PC-9 (cell line): ENCODE data around the gene ANKRD39. TPM values are rescaled to one million over a fixed set of nuclear protein-coding genes. Genes with fewer than 3 reads are reported as not detected.

ENCODE experiments used
- BruUV-seq: library from RNA; stranded (reverse); fragments of 400-500 nt; replicated peaks from 2 replicates; lab custom pipeline; 2021; lab: Mats Ljungman, UMichigan
- CTCF ChIA-PET: fragments of 300-600 bp; sonication (Branson Sonifier 250); formaldehyde crosslinking; loops from one replicate; lab custom pipeline; 2022; ENCODE audit warnings: antibody characterized with exemption; lab: Charles Lee
- POLR2A ChIA-PET: fragments of 300-600 bp; sonication (Branson Sonifier 250); formaldehyde crosslinking; loops from one replicate; lab custom pipeline; 2022; ENCODE audit warnings: antibody characterized with exemption; ENCODE audit not compliant: unreplicated experiment; lab: Charles Lee
- DNase-seq, 2 experiments: peaks; one replicate each; pipeline versions ENCODE4 v3.0.0 to v3.0.0-alpha.2; 2015 to 2022; ENCODE audit warnings: mixed read lengths in 1 of 2
- H2AFZ ChIP-seq: fragments of 200-600 bp; sonication (generic); 2 replicates; pipeline ENCODE4 v1.8.1; 2017; ENCODE audit warnings: antibody characterized with exemption
- H3F3A ChIP-seq: fragments of 200-600 bp; sonication (generic); 2 replicates; pipeline ENCODE4 v1.8.1; 2017; ENCODE audit warnings: antibody characterized with exemption, mild to moderate bottlenecking, low read depth; ENCODE audit not compliant: insufficient read depth
- H3K27ac ChIP-seq: fragments of 200-600 bp; sonication (generic); 2 replicates; pipeline ENCODE4 v1.6.1; 2016; ENCODE audit warnings: mixed run types
- H3K27me3 ChIP-seq: fragments of 200-600 bp; sonication (generic); 2 replicates; pipeline ENCODE4 v1.6.1; 2016; ENCODE audit warnings: low read depth, mixed run types; ENCODE audit not compliant: insufficient read depth
- H3K36me3 ChIP-seq: fragments of 200-600 bp; sonication (generic); 2 replicates; pipeline ENCODE4 v1.6.1; 2016; ENCODE audit warnings: low read depth, mixed run types
- H3K4me1 ChIP-seq: fragments of 200-600 bp; sonication (generic); replicated peaks from 2 replicates; pipeline ENCODE4 v1.6.1; 2016; ENCODE audit warnings: mixed run types; ENCODE audit not compliant: insufficient read depth
- H3K4me2 ChIP-seq: fragments of 200-600 bp; sonication (generic); 2 replicates; pipeline ENCODE4 v1.6.1; 2017; ENCODE audit warnings: mixed run types
- H3K4me3 ChIP-seq: fragments of 200-600 bp; sonication (generic); 2 replicates; pipeline ENCODE4 v1.6.1; 2016; ENCODE audit warnings: mixed run types
- H3K79me2 ChIP-seq: fragments of 200-600 bp; sonication (generic); 2 replicates; pipeline ENCODE4 v1.6.1; 2017; ENCODE audit warnings: low read depth, mixed run types
- H3K9me2 ChIP-seq: fragments of 200-600 bp; sonication (generic); 2 replicates; pipeline ENCODE4 v1.8.1; 2017; ENCODE audit warnings: mild to moderate bottlenecking; ENCODE audit not compliant: insufficient read depth
- H3K9me3 ChIP-seq: fragments of 200-600 bp; sonication (generic); 2 replicates; pipeline ENCODE4 v1.8.1; 2016; ENCODE audit warnings: low read depth; ENCODE audit not compliant: insufficient read depth
- H4K20me1 ChIP-seq: fragments of 200-600 bp; sonication (generic); 2 replicates; pipeline ENCODE4 v1.8.1; 2017; ENCODE audit not compliant: insufficient read depth
- EZH2 ChIP-seq: fragments of 200-600 bp; sonication (generic); IDR thresholded peaks from 2 replicates; pipeline ENCODE4 v1.8.0; 2017; ENCODE audit warnings: antibody characterized with exemption, low read depth
- intact Hi-C: fragments of 100-400 bp; cut with micrococcal nuclease; formaldehyde crosslinking; loops from one replicate; pipeline ENCODE4 v1.10.0; 2022; ENCODE audit not compliant: unreplicated experiment
- total RNA-seq: library from RNA; stranded (reverse); gene quantifications from 2 replicates; pipeline ENCODE4 v1.2.3, GENCODE V29; 2021
- TF ChIP-seq, protein P1 (sequence below): fragments of 200-600 bp; sonication (generic); conservative IDR thresholded peaks from 2 replicates; pipeline ENCODE4 v1.6.1; 2017; ENCODE audit warnings: mixed run types, antibody characterized with exemption, mild to moderate bottlenecking, moderate library complexity

The ANKRD39 gene
- total RNA-seq, 1 experiment from 2014 or later, result 19.0 TPM

DNA sequence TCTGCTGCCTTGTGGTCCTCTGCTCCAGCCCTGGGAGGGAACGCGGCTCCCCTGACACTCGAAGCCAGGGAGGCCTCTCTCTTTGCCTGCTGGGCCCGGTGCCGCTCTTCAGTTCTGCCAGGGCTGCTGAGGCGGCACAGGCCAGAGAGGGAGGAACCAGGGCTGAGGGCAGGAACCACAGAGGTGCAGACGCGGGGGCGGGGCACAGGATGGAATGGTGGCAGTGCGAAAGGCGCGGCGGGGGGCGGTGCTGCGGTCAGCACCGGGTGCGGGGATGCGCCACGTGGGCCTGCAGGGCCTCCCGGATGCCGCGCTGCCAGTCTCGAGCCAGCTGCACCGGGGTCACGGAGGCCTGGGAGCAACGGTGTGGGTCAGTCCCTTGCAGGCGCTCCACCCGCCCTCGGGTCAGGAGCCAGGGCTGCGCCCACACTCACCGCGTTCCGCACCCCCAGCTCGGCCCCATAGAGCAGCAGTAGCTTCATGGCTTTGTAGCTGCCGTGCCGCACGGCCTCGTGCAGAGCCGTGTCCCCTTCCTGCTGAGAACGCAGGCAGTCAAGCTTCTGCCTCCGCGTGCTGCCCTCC is 18.4 kb downstream of the ANKRD39 start:
- peaks cover 7% of the 10 kb centered on the region; the same call in 1 of the 2 replicates for H3K36me3 ChIP-seq
- no peaks in the 10 kb centered on the region for H3K9me2 ChIP-seq
- no peak overlapping the region for H3K4me2 ChIP-seq
- TF ChIP-seq, protein P1, sequence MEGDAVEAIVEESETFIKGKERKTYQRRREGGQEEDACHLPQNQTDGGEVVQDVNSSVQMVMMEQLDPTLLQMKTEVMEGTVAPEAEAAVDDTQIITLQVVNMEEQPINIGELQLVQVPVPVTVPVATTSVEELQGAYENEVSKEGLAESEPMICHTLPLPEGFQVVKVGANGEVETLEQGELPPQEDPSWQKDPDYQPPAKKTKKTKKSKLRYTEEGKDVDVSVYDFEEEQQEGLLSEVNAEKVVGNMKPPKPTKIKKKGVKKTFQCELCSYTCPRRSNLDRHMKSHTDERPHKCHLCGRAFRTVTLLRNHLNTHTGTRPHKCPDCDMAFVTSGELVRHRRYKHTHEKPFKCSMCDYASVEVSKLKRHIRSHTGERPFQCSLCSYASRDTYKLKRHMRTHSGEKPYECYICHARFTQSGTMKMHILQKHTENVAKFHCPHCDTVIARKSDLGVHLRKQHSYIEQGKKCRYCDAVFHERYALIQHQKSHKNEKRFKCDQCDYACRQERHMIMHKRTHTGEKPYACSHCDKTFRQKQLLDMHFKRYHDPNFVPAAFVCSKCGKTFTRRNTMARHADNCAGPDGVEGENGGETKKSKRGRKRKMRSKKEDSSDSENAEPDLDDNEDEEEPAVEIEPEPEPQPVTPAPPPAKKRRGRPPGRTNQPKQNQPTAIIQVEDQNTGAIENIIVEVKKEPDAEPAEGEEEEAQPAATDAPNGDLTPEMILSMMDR, result no peak
- TF ChIP-seq EZH2, result no peak
- H3K79me2 ChIP-seq, result no peaks in the 10 kb centered on the region
- no peak for DNase-seq
- intact Hi-C loops, result no loop called here
- H3F3A ChIP-seq, result no peaks in the 10 kb centered on the region
- BruUV-seq, result no TSS peak
- H3K27me3 ChIP-seq, result no peaks in the 10 kb centered on the region
- H3K27ac ChIP-seq, result no peak overlapping the region
- H3K9me3 ChIP-seq, result no peaks in the 10 kb centered on the region
- no peak overlapping the region for H2AFZ ChIP-seq
- no peaks in the 10 kb centered on the region for H4K20me1 ChIP-seq
- POLR2A ChIA-PET, result no interaction called here
- H3K4me3 ChIP-seq, result no peak overlapping the region
- CTCF ChIA-PET, result no interaction called here
- H3K4me1 ChIP-seq, result no peaks in the 10 kb centered on the region

DNA sequence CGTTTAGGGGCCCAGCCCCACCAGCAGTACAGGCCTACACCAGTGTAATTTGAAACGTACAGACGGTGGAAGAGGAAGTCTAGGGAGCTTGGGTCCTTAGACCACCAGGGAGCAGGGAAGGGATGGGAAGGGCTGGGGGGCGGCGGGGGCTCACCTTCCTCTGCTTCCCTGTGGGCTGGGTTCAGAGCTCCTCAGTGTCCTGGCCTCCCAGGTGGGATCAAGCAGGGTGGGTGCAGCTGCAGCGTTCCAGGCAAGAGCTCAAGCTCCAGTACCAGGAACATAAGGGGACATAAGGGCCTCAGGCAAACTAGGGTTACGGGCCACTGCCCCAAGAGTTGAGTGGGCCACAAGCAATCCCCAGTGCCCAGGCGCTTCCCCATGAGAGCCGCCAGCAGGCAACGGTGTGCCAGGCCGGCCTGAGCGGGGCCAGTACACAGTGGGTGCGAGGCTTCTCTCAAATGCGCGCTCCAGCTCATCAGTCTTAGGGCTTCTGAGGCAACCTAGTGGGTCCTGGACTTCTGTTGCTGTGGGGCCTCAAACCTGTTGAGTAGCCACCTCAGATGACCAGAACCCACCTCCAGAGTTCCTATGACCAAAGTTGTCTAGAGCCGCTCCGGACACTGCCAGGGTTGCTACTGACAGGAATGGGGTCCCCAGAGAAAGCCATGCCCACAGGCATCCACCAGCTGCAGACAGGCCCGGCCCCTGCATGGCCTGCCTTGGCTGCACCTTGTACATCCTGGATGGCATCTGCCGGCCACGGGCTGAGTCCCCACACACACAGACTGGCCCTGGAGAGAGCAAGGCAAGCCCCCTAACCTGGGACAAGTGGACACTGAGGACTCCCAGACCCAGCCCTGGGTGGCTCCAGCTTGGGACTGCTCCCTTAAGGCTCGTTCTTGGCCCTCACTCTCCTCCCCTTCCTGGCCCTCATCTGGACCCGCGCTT is 19.2 kb downstream of the ANKRD39 start:
- BruUV-seq, result no TSS peak

DNA sequence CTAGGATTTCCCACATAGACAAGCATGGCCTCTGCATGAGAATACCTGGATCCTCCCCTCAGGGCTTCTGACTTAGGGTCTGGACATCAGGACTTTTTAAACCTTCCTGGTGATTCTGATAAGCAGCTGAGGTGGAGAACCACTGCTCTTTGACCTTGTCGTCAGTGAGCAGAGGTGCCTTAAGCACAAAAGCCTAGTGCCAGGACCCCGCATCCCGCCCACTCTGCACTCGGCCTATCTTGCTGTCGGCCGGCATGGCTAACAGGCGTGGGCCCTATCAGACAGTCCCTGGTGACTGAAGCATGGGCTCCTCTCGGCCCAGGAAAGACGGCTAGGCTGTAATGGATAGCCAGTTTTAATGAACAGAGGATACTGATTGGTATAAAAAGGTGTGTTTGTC is 20.2 kb downstream of the ANKRD39 start:
- no peak overlapping the region for H3K4me2 ChIP-seq
- no TSS peak for BruUV-seq
- no peak overlapping the region for H2AFZ ChIP-seq
- H3K9me3 ChIP-seq, result no peaks in the 10 kb centered on the region
- DNase-seq, result no peak
- H3K4me3 ChIP-seq, result no peak overlapping the region
- H3K79me2 ChIP-seq, result no peaks in the 10 kb centered on the region
- no peaks in the 10 kb centered on the region for H4K20me1 ChIP-seq
- H3K27ac ChIP-seq, result no peak overlapping the region
- no peaks in the 10 kb centered on the region for H3K27me3 ChIP-seq
- peaks cover 14% of the 10 kb centered on the region for H3F3A ChIP-seq
- POLR2A ChIA-PET, result no interaction called here
- intact Hi-C loops, result no loop called here
- CTCF ChIA-PET, result no interaction called here
- peaks cover 15% of the 10 kb centered on the region for H3K4me1 ChIP-seq
- peaks cover 15% of the 10 kb centered on the region for H3K36me3 ChIP-seq
- TF ChIP-seq EZH2, result no peak
- TF ChIP-seq, protein P1, result no peak
- no peaks in the 10 kb centered on the region for H3K9me2 ChIP-seq

More for the DNA sequence above, 19.2 kb downstream of the ANKRD39 start:
- peaks cover 4% of the 10 kb centered on the region for H3K4me1 ChIP-seq
- H3K9me3 ChIP-seq, result no peaks in the 10 kb centered on the region
- H3K79me2 ChIP-seq, result no peaks in the 10 kb centered on the region
- ChIA-PET POLR2A (no interaction called here), CTCF (no interaction called here)
- no peaks in the 10 kb centered on the region for H3K9me2 ChIP-seq
- no peaks in the 10 kb centered on the region for H4K20me1 ChIP-seq
- TF ChIP-seq, protein P1, result no peak
- TF ChIP-seq EZH2, result no peak
- H3K27me3 ChIP-seq, result no peaks in the 10 kb centered on the region
- H3K4me3 ChIP-seq, result no peak overlapping the region
- H3K27ac ChIP-seq, result no peak overlapping the region
- no peak overlapping the region for H2AFZ ChIP-seq
- intact Hi-C loops, result no loop called here
- H3K4me2 ChIP-seq, result no peak overlapping the region
- no peak for DNase-seq
- H3F3A ChIP-seq, result peaks cover 3% of the 10 kb centered on the region
- peaks cover 10% of the 10 kb centered on the region for H3K36me3 ChIP-seq
